Activated naive CD4-positive, alpha-beta T cell treated with anti-CD3 and anti-CD28 coated beads for 36 hours (primary cell): ENCODE data around the gene ADAMTS18. TPM values are rescaled to one million over a fixed set of nuclear protein-coding genes. Genes with fewer than 3 reads are reported as not detected.
"Not testable (repeated sequence)": the region's sequence is repeated elsewhere in the genome, so short reads cannot be mapped to it uniquely, and the experiment has no call there.

Source experiments
- CTCF ChIA-PET: fragments of 350-600 bp; sonication (Branson Sonifier 250); formaldehyde crosslinking; loops from one replicate; lab custom pipeline; 2021; ENCODE audit warnings: antibody characterized with exemption; lab: Charles Lee
- DNase-seq: peaks from one replicate; pipeline ENCODE4 v3.0.0-alpha.2; 2020
- H3K27ac Mint-ChIP-seq: one replicate; pipeline ENCODE4 v1.8.0; 2021; ENCODE audit warnings: mild to moderate bottlenecking, mixed read lengths
- H3K27me3 Mint-ChIP-seq: one replicate; pipeline ENCODE4 v1.8.0; 2021; ENCODE audit warnings: low read depth, mixed read lengths
- H3K36me3 Mint-ChIP-seq: one replicate; pipeline ENCODE4 v1.8.0; 2021; ENCODE audit warnings: low read depth, mixed read lengths
- H3K4me1 Mint-ChIP-seq: one replicate; pipeline ENCODE4 v1.8.0; 2021; ENCODE audit warnings: low read depth, mixed read lengths
- H3K4me3 Mint-ChIP-seq: one replicate; pipeline ENCODE4 v1.8.0; 2021; ENCODE audit warnings: mild to moderate bottlenecking, moderate library complexity, mixed read lengths
- H3K9me3 Mint-ChIP-seq: one replicate; pipeline ENCODE4 v1.8.0; 2021; ENCODE audit warnings: mixed read lengths
- intact Hi-C: fragments of 100-400 bp; cut with micrococcal nuclease; formaldehyde crosslinking; loops from one replicate; pipeline ENCODE4 v1.15.1; 2023
- total RNA-seq, 2 experiments: library from RNA; stranded (reverse); gene quantifications; one replicate each; pipeline ENCODE4 v1.2.3, GENCODE V29; 2021

ADAMTS18 gene, protein sequence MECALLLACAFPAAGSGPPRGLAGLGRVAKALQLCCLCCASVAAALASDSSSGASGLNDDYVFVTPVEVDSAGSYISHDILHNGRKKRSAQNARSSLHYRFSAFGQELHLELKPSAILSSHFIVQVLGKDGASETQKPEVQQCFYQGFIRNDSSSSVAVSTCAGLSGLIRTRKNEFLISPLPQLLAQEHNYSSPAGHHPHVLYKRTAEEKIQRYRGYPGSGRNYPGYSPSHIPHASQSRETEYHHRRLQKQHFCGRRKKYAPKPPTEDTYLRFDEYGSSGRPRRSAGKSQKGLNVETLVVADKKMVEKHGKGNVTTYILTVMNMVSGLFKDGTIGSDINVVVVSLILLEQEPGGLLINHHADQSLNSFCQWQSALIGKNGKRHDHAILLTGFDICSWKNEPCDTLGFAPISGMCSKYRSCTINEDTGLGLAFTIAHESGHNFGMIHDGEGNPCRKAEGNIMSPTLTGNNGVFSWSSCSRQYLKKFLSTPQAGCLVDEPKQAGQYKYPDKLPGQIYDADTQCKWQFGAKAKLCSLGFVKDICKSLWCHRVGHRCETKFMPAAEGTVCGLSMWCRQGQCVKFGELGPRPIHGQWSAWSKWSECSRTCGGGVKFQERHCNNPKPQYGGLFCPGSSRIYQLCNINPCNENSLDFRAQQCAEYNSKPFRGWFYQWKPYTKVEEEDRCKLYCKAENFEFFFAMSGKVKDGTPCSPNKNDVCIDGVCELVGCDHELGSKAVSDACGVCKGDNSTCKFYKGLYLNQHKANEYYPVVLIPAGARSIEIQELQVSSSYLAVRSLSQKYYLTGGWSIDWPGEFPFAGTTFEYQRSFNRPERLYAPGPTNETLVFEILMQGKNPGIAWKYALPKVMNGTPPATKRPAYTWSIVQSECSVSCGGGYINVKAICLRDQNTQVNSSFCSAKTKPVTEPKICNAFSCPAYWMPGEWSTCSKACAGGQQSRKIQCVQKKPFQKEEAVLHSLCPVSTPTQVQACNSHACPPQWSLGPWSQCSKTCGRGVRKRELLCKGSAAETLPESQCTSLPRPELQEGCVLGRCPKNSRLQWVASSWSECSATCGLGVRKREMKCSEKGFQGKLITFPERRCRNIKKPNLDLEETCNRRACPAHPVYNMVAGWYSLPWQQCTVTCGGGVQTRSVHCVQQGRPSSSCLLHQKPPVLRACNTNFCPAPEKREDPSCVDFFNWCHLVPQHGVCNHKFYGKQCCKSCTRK (N-terminal part only)
- total RNA-seq: not detected

DNA sequence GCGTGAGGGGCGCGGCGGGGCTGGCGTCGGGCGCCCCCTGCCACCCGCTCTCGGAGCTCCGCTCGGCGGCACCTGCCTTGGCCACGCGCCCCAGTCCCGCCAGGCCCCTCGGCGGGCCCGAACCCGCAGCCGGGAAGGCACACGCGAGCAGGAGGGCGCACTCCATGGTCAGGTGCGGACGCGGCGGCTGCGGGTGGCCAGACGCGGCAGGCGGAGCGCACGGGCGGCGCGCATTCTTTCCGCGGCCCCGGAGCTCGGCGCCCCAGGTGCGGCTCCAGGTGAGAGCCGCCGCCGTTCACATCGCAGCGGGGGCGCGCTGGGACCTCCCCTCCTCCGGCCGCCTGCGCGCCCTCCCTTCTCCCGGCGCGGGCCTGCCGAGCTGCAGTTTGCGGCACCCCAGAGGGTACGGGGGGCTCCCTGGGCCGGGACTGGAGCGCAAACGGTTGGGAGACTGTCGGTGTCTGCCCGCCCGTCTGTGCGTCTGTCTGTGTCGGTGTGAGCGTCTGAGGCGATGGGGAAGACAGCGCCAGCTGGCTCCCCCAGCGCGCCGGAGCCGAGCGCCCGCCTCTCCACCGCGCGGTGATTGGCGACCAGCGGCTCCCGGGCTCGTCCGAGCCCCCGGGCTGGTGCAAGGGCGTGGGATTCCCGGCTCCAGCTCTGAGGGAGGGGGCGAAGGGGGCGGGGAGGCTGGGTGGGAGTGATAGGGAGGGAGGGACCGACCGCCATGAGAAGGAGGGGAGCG lies at the start of gene ADAMTS18:
Gene ADAMTS18, minus strand, starts transcription at position 505 of the 742 bp plus-strand sequence. Its CDS starts 339 bp downstream, at position 166.
- H3K4me1 Mint-ChIP-seq: no peaks in the 10 kb centered on the region
- intact Hi-C loops: loop anchor here (5.0 kb wide), 1 partner anchor 148 kb away; no protein-coding TSS in a partner anchor
- H3K36me3 Mint-ChIP-seq: no peaks in the 10 kb centered on the region
- no peak within 1 kb of the TSS for H3K27ac Mint-ChIP-seq
- no peak within 1 kb of the TSS for H3K4me3 Mint-ChIP-seq
- DNase-seq: no peak
- H3K27me3 Mint-ChIP-seq: peaks cover 38% of the 10 kb centered on the region
- CTCF ChIA-PET: interaction anchor here (1.8 kb wide), 1 partner anchor 198 kb away, joined by 6 read pairs; no protein-coding TSS in a partner anchor
- H3K9me3 Mint-ChIP-seq: no peaks in the 10 kb centered on the region

DNA sequence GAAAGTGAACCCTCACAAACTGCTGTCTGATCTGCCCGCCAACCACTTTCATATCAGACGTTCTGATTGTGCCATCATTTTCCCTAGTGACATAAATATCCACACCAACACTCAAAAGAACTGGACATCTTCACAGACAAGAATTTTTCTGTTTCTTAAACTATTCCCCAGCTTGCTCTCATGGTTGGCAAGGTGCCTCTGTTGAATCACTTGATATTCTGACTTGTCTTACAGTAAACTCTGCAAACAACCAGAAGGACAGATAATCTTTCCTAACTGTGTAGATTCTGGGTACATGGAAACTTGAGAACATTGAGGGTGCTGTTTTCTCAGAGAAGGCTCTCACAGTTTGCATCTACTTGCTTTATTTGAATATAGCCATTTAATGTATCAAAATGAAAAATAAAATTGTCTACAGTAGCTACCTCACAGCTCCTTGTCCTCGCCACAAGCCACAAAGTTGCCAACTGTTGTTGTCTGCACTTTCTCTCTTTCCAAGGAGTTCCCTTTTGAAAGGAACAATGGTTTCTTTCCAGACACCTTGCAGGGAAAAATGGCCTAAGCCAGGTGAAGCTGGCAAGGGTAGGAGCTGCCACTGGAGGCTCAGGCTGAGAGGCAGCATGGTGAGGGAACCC lies 46.0 kb upstream of the ADAMTS18 start:
- Mint-ChIP-seq H3K27ac (no peak overlapping the region), H3K4me1 (no peaks in the 10 kb centered on the region), H3K27me3 (peaks cover 16% of the 10 kb centered on the region), H3K4me3 (no peak overlapping the region), H3K36me3 (no peaks in the 10 kb centered on the region), H3K9me3 (no peaks in the 10 kb centered on the region)
- CTCF ChIA-PET: interaction anchor here (0.6 kb wide), 1 partner anchor 69 kb away, joined by 5 read pairs; no protein-coding TSS in a partner anchor
- intact Hi-C loops: no loop called here
- no peak for DNase-seq

DNA sequence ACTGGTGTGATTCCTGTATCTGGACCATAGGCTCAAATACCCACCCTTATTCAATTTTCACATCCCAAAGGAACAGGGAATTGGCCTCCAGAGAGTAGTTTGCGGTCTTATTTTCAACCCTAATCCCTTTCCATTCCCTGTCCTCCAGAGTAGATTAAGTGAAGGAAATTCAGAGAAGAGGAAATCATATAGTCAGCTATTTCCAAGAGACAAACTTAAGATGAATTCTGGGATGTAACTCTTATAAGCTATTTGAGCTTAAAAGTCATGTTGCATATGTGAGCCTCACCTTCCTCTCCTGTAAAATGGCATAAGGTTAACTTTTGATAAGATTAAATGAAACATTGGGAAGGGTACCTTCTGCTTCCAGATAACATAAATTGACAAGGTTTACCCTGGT lies 37.4 kb upstream of the ADAMTS18 start:
- no peaks in the 10 kb centered on the region for H3K4me1 Mint-ChIP-seq
- intact Hi-C loops: no loop called here
- H3K9me3 Mint-ChIP-seq: no peaks in the 10 kb centered on the region
- H3K27ac Mint-ChIP-seq: no peak overlapping the region
- no peak overlapping the region for H3K4me3 Mint-ChIP-seq
- no peak for DNase-seq
- CTCF ChIA-PET: no interaction called here
- H3K27me3 Mint-ChIP-seq: peaks cover 12% of the 10 kb centered on the region
- no peaks in the 10 kb centered on the region for H3K36me3 Mint-ChIP-seq

DNA sequence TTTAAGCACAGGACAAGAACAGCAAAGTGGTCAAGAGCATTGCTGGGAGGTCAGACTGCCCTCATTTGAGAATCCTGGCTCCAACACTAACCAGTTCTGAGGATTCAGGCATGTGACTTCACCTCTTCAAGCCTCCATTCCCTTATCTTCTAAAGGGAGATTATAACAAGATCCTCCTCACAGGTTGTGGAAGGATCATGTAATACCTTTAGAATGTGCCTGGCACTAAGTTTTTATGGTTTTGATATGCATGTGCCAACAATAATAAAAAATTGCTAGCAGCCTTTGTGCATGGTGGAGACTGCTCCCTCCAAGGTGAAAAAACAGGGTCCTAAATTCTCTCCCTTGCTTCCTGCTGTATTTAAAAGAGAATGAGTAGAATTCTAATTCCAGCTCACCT lies 36.0 kb upstream of the ADAMTS18 start:
- Mint-ChIP-seq H3K9me3 (no peaks in the 10 kb centered on the region), H3K27me3 (peaks cover 12% of the 10 kb centered on the region), H3K27ac (no peak overlapping the region), H3K36me3 (no peaks in the 10 kb centered on the region), H3K4me1 (no peaks in the 10 kb centered on the region), H3K4me3 (no peak overlapping the region)
- no peak for DNase-seq
- intact Hi-C loops: no loop called here
- CTCF ChIA-PET: no interaction called here

DNA sequence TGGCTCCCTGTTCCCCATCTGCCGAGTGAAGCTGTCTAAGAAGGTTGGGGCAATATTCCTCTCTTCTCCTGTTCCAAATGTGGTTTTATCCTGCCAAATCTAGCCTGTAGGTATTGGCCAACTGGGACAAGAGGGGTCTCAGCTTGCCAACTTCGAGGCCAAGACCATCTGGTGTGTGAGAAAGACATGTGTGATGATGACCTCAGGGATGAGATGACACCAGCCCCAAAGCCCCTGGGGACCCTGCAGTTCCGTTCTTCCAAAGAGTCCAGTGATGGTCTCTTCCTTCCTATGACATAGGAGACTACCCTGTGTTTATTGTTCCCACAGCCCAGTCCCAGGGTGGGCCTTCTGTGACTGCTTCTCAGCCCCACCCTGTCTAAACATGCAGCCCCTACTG lies 34.8 kb upstream of the ADAMTS18 start:
- Mint-ChIP-seq H3K36me3 (no peaks in the 10 kb centered on the region), H3K27ac (no peak overlapping the region), H3K9me3 (no peaks in the 10 kb centered on the region), H3K4me1 (no peaks in the 10 kb centered on the region), H3K27me3 (peaks cover 12% of the 10 kb centered on the region), H3K4me3 (no peak overlapping the region)
- intact Hi-C loops: no loop called here
- CTCF ChIA-PET: no interaction called here
- DNase-seq: no peak

DNA sequence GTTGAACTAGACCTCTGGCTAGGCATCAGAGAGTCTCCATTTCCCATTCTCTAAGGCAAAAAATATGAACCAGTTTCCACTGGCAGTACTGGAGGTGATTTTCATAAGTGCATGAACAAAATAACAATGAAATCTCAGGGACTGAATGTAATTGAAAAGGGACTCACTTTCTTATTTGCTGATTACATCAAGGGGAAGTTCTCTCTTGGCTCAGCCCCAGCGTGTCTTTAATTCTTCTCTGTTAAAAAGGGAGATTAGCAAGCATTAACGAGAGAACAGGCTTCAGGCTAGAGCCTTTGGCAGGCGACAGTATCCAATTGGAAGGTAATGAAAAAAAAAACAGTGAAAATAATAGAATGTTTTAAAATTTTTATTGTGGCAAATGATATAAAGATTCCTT lies 34.0 kb upstream of the ADAMTS18 start:
- CTCF ChIA-PET: no interaction called here
- intact Hi-C loops: no loop called here
- Mint-ChIP-seq H3K4me1 (no peaks in the 10 kb centered on the region), H3K27ac (no peak overlapping the region), H3K9me3 (no peaks in the 10 kb centered on the region), H3K27me3 (peaks cover 12% of the 10 kb centered on the region), H3K36me3 (no peaks in the 10 kb centered on the region), H3K4me3 (no peak overlapping the region)
- no peak for DNase-seq

DNA sequence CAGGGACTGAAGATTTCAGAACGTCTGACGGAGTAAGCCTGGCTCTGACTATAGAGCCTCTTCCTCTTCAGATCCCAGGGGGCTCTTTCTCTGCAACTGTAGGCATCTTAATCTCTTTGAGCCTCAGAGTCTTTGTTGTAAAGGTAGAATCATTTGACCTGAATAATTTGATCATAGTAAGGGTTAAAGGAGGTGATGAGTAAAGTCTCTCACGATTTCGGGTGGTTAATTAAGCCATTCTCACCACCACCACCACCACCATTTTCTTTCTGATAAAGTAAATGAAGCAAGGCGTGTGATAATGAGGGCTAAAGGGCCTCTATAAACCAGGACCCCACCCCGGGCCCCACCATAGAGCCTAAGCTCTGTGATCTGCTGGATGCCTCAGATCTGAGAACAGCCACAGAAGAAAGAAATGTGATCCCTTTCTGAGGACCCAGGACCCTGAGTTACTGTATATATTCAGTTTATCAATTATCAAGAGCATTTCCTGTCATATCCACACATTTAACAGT lies 33.0 kb upstream of the ADAMTS18 start:
- Mint-ChIP-seq H3K27me3 (peaks cover 10% of the 10 kb centered on the region), H3K9me3 (no peaks in the 10 kb centered on the region), H3K27ac (no peak overlapping the region), H3K4me3 (no peak overlapping the region), H3K36me3 (no peaks in the 10 kb centered on the region), H3K4me1 (no peaks in the 10 kb centered on the region)
- intact Hi-C loops: no loop called here
- CTCF ChIA-PET: no interaction called here
- DNase-seq: no peak

DNA sequence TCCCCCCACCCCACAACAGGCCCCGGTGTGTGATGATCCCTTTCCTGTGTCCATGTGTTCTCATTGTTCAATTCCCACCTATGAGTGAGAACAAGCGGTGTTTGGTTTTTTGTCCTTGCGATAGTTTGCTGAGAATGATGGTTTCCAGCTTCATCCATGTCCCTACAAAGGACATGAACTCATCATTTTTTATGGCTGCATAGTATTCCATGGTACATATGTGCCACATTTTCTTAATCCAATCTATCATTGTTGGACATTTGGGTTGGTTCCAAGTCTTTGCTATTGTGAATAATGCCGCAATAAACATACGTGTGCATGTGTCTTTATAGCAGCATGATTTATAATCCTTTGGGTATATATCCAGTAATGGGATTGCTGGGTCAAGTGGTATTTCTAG lies 28.8 kb upstream of the ADAMTS18 start:
- CTCF ChIA-PET, H3K4me1 Mint-ChIP-seq, H3K9me3 Mint-ChIP-seq, intact Hi-C loops, H3K4me3 Mint-ChIP-seq, H3K27me3 Mint-ChIP-seq, H3K36me3 Mint-ChIP-seq, H3K27ac Mint-ChIP-seq, DNase-seq: not testable (repeated sequence)

DNA sequence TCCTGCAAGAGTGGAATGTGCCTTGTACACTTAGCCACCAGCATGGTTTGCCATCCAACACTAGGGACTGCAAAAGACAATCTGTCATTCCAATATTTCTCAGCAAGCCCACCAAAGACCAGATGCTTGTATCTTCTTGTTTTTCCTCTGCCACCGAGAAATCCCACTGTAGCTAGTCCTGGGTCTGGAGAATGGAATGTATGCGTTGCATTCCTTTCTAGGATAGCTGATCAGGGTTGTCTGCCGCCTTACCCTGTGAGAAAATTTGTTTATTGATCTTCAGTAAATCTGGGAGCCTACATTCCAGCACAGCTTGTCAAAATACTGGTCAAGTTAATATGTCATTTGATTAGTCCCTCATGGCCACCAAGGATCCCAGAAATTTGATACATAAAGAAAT lies 28.1 kb upstream of the ADAMTS18 start:
- Mint-ChIP-seq H3K27me3 (peaks cover 3% of the 10 kb centered on the region), H3K4me3 (no peak overlapping the region), H3K27ac (no peak overlapping the region), H3K9me3 (no peaks in the 10 kb centered on the region), H3K4me1 (no peaks in the 10 kb centered on the region), H3K36me3 (no peaks in the 10 kb centered on the region)
- no peak for DNase-seq
- CTCF ChIA-PET: no interaction called here
- intact Hi-C loops: no loop called here

DNA sequence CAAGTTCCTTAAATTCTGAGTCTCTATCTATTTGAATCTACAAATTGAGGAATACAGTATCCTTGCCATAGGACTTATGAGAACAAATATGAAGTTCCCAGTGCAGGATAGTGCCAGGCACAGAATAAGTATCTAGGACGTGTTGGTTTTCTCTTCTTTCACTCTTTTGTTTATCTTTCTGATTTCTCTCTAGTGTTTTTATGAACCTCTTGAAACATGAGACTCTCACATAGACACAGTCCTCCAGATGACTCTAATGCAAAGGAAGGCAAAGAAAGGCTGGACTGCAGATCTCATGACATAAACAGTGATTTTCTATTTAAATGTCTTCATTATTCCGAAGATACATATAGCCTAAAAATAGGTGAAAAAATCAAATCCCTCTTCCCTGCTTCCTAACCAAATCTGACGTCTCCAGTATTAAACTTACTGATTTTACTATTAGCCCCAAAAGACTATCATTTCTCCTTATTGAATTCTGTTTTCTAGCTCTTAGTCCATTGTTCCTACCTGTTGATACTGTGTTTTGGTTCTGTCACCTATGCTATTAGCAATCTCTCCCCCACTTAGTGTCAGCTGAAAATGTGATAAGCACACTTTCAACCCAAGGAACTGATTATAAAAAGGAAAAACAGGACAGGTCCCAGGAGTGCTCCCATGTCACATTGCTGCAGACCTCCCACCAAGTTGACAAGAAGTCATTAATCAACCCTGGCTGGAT lies 24.9 kb upstream of the ADAMTS18 start:
- no peaks in the 10 kb centered on the region for H3K9me3 Mint-ChIP-seq
- CTCF ChIA-PET: interaction anchor here (0.6 kb wide), 1 partner anchor 1411 kb away, joined by 3 read pairs; no protein-coding TSS in a partner anchor
- no peak overlapping the region for H3K27ac Mint-ChIP-seq
- peaks cover 3% of the 10 kb centered on the region for H3K27me3 Mint-ChIP-seq
- H3K36me3 Mint-ChIP-seq: no peaks in the 10 kb centered on the region
- no peaks in the 10 kb centered on the region for H3K4me1 Mint-ChIP-seq
- DNase-seq: no peak
- intact Hi-C loops: no loop called here
- H3K4me3 Mint-ChIP-seq: no peak overlapping the region

DNA sequence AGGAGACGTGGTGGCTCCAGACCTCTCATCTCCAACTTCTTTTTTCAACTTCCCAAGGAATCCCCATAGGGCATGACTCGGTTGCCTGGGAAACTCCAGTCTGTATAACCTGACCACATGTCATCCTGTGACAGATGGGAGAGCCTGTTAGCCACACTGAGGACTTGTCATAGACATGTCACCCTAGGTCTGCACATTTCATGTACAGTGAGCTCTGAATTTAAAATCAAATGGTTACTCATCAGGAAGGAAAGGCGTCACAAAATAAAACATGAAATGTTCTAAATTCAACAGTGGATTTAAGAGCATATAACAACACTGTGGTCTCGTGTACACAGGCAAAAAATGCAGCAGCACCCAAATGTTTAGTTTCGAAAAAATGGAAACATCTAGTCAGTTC lies 22.2 kb upstream of the ADAMTS18 start:
- DNase-seq: no peak
- H3K27me3 Mint-ChIP-seq: peaks cover 7% of the 10 kb centered on the region
- H3K36me3 Mint-ChIP-seq: no peaks in the 10 kb centered on the region
- no peak overlapping the region for H3K4me3 Mint-ChIP-seq
- no peak overlapping the region for H3K27ac Mint-ChIP-seq
- no peaks in the 10 kb centered on the region for H3K4me1 Mint-ChIP-seq
- CTCF ChIA-PET: no interaction called here
- intact Hi-C loops: no loop called here
- peaks cover 1% of the 10 kb centered on the region for H3K9me3 Mint-ChIP-seq
